Panc1 (cell line): ENCODE data around the gene TSHZ1. TPM values are rescaled to one million over a fixed set of nuclear protein-coding genes. Genes with fewer than 3 reads are reported as not detected.

Experiments used
- ATAC-seq: fragments of 200-7000 bp; cut with Tn5 transposase; 2 replicates; pipeline ENCODE4 v1.9.1; 2020; ENCODE audit warnings: mild to moderate bottlenecking, moderate library complexity
- BruUV-seq: library from RNA; stranded (reverse); fragments of 400-500 nt; replicated peaks from 2 replicates; lab custom pipeline; 2021; lab: Mats Ljungman, UMichigan
- CTCF ChIA-PET: fragments of 300-600 bp; sonication (Branson Sonifier 250); formaldehyde crosslinking; loops from one replicate; lab custom pipeline; 2022; ENCODE audit warnings: antibody characterized with exemption; lab: Charles Lee
- POLR2A ChIA-PET: fragments of 300-600 bp; sonication (Branson Sonifier 250); formaldehyde crosslinking; loops from one replicate; lab custom pipeline; 2022; ENCODE audit warnings: antibody characterized with exemption; lab: Charles Lee
- DNase-seq: peaks from one replicate; pipeline ENCODE4 v3.0.0-alpha.2; 2010; ENCODE audit warnings: low read depth, low spot score
- H3K27ac ChIP-seq: 2 replicates; pipeline ENCODE4 v1.5.1; 2011; ENCODE audit warnings: mild to moderate bottlenecking, low read length, inconsistent platforms
- H3K27me3 ChIP-seq: fragments of 200-500 bp; sonication (Bioruptor generic); 2 replicates; pipeline ENCODE4 v1.6.0; 2014; ENCODE audit warnings: low read length, inconsistent platforms; ENCODE audit not compliant: control insufficient read depth, insufficient read depth
- H3K36me3 ChIP-seq: fragments of 200-500 bp; sonication (Bioruptor generic); 2 replicates; pipeline ENCODE4 v1.5.1; 2014; ENCODE audit warnings: inconsistent platforms, mild to moderate bottlenecking, low read length, moderate library complexity; ENCODE audit not compliant: control insufficient read depth, insufficient read depth
- H3K4me1 ChIP-seq: 2 replicates; pipeline ENCODE4 v1.5.1; 2011; ENCODE audit warnings: inconsistent platforms, mild to moderate bottlenecking, low read length, moderate library complexity; ENCODE audit not compliant: control insufficient read depth, insufficient read depth
- H3K4me3 ChIP-seq, 2 experiments: 2 replicates each; pipeline ENCODE4 v1.5.1; 2011 to 2012; ENCODE audit warnings: low read depth in 2 of 2, low read length in 2 of 2, mild to moderate bottlenecking in 2 of 2, inconsistent platforms in 1 of 2, moderate library complexity in 1 of 2
- H3K9me3 ChIP-seq: fragments of 200-500 bp; sonication (Bioruptor generic); 2 replicates; pipeline ENCODE4 v1.5.1; 2014; ENCODE audit warnings: low read depth, mild to moderate bottlenecking, inconsistent platforms, low read length, moderate library complexity; ENCODE audit not compliant: control insufficient read depth, insufficient read depth
- CTCF ChIP-seq: fragments of 450-650 bp; IDR thresholded peaks from 2 replicates; pipeline ENCODE4 v1.5.1; 2017; ENCODE audit warnings: mild to moderate bottlenecking
- POLR2AphosphoS5 ChIP-seq: IDR thresholded peaks from 2 replicates; pipeline ENCODE4 v1.6.1; 2012; ENCODE audit warnings: mild to moderate bottlenecking, low read depth, low read length, moderate library complexity
- SIN3A ChIP-seq: IDR thresholded peaks from 2 replicates; pipeline ENCODE4 v1.6.1; 2012; ENCODE audit warnings: low read depth, mild to moderate bottlenecking, low read length, moderate library complexity, borderline replicate concordance; ENCODE audit not compliant: insufficient read depth
- TCF7L2 ChIP-seq: IDR thresholded peaks from 2 replicates; pipeline ENCODE4 v1.6.1; 2011; ENCODE audit warnings: mild to moderate bottlenecking, low read depth, low read length, inconsistent platforms
- in situ Hi-C: cut with HindIII; loops from 2 replicates; pipeline ENCODE4 v1.10.0; 2016; ENCODE audit warnings: low sequenced_read_pairs, low pct_unique_long_range_greater_than_20kb
- intact Hi-C: fragments of 100-400 bp; cut with micrococcal nuclease; formaldehyde crosslinking; loops from one replicate; pipeline ENCODE4 v1.10.0; 2022; ENCODE audit not compliant: unreplicated experiment
- total RNA-seq: library from RNA; stranded (reverse); gene quantifications from one replicate; pipeline ENCODE4 v1.2.1, GENCODE V29; 2021; ENCODE audit not compliant: unreplicated experiment
- TF ChIP-seq, protein P1 (sequence below), 2 experiments: IDR thresholded peaks; 2 replicates each; pipeline ENCODE4 v1.6.1; 2011 to 2012; ENCODE audit warnings: low read depth in 2 of 2, control low read depth in 1 of 2, low read length in 1 of 2, mild to moderate bottlenecking in 1 of 2, moderate library complexity in 1 of 2; ENCODE audit not compliant: insufficient read depth in 1 of 2

The TSHZ1 gene
- total RNA-seq, 1 experiment from 2014 or later, result 10.0 TPM

DNA sequence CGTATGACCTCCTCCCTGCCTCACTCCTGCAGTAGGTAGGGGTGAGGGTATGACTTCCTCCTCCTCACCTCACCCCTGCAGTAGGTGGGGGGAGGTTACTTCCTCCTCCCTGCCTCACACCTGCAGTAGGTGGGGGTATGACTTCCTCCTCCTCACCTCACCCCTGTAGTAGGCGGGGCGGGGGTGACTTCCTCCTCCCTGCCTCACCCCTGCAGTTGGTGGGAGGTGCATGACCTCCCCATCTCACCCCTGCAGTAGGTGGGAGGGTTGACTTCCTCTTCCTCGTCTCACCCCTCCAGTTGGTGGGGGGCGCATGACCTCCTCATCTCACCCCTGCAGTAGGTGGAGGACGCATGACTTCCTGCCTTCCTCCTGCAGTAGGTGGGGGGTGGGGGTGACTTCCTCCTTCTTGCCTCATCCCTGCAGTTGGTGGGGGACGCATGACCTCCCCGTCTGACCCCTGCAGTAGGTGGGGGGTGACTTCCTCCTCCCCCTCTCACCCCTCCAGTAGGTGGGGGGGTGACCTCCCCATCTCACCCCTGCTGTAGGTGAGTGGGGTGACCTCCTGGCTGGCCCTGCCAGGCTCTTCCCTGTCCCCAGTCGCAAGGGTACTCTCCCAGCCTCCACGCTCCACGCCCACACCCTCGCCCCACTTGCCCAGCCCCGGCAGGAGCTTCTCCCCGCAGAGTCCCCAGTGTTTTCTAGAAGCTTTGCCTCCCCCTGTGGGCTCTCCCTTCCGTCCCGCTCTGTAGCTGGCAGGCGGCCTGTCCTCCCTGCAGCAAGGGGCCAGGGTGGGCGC, 39.3 kb downstream of the TSHZ1 start:
- CTCF ChIA-PET, result no interaction called here
- in situ Hi-C loops, result no loop called here
- intact Hi-C loops, result loop anchor here (10.0 kb wide), 1 partner anchor 595 kb away; no protein-coding TSS in a partner anchor
- TF ChIP-seq CTCF, result no peak
- no peak for TF ChIP-seq POLR2AphosphoS5
- TF ChIP-seq TCF7L2, result no peak
- TF ChIP-seq, protein P1, sequence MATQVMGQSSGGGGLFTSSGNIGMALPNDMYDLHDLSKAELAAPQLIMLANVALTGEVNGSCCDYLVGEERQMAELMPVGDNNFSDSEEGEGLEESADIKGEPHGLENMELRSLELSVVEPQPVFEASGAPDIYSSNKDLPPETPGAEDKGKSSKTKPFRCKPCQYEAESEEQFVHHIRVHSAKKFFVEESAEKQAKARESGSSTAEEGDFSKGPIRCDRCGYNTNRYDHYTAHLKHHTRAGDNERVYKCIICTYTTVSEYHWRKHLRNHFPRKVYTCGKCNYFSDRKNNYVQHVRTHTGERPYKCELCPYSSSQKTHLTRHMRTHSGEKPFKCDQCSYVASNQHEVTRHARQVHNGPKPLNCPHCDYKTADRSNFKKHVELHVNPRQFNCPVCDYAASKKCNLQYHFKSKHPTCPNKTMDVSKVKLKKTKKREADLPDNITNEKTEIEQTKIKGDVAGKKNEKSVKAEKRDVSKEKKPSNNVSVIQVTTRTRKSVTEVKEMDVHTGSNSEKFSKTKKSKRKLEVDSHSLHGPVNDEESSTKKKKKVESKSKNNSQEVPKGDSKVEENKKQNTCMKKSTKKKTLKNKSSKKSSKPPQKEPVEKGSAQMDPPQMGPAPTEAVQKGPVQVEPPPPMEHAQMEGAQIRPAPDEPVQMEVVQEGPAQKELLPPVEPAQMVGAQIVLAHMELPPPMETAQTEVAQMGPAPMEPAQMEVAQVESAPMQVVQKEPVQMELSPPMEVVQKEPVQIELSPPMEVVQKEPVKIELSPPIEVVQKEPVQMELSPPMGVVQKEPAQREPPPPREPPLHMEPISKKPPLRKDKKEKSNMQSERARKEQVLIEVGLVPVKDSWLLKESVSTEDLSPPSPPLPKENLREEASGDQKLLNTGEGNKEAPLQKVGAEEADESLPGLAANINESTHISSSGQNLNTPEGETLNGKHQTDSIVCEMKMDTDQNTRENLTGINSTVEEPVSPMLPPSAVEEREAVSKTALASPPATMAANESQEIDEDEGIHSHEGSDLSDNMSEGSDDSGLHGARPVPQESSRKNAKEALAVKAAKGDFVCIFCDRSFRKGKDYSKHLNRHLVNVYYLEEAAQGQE (IDR thresholded peaks at IDR 0.05; ENCODE audit: insufficient read depth in 1 of 2, low read depth in 2 of 2, low read length in 1 of 2), result no peak
- TF ChIP-seq SIN3A, result no peak
- ATAC-seq (no peak), DNase-seq (no peak)
- no TSS peak for BruUV-seq
- Histone ChIP-seq H3K27ac (no peak overlapping the region), H3K27me3 (no peaks in the 10 kb centered on the region), H3K9me3 (no peaks in the 10 kb centered on the region), H3K36me3 (no peaks in the 10 kb centered on the region), H3K4me3 (no peak overlapping the region), H3K4me1 (peaks cover 24% of the 10 kb centered on the region)
- POLR2A ChIA-PET, result no interaction called here

- ChIA-PET CTCF (no interaction called here), POLR2A (no interaction called here)
- Histone ChIP-seq H3K4me1 (peaks cover 23% of the 10 kb centered on the region), H3K4me3 (no peak overlapping the region), H3K36me3 (no peaks in the 10 kb centered on the region), H3K27ac (no peak overlapping the region), H3K27me3 (no peaks in the 10 kb centered on the region), H3K9me3 (no peaks in the 10 kb centered on the region)
- TF ChIP-seq, protein P1 (IDR thresholded peaks at IDR 0.05; ENCODE audit: insufficient read depth in 1 of 2, low read depth in 2 of 2, low read length in 1 of 2), result no peak
- TF ChIP-seq TCF7L2 (no peak), CTCF (no peak), SIN3A (no peak), POLR2AphosphoS5 (no peak)
- DNase-seq (no peak), ATAC-seq (no peak)
- intact Hi-C loops, result no loop called here
- in situ Hi-C loops, result no loop called here
- BruUV-seq, result no TSS peak
These were observed 39.8 kb downstream of the TSHZ1 start for GRCh38 chr18:75250471-75250821.
